ENCODE results near the gene PHLPP1. TPM values are rescaled to one million over a fixed set of nuclear protein-coding genes. Genes with fewer than 3 reads are reported as not detected.

The PHLPP1 gene
- total RNA-seq (1 to 10 TPM; 6.8 to 7.1 TPM), total RNA-seq (6.3 to 38.9 (median 15.6) reads per million in 172 experiments)
- polyA plus RNA-seq (2013, experiment 1 of 2): 1.9 TPM
- polyA plus RNA-seq (2013, experiment 2 of 2): 2.1 TPM

DNA sequence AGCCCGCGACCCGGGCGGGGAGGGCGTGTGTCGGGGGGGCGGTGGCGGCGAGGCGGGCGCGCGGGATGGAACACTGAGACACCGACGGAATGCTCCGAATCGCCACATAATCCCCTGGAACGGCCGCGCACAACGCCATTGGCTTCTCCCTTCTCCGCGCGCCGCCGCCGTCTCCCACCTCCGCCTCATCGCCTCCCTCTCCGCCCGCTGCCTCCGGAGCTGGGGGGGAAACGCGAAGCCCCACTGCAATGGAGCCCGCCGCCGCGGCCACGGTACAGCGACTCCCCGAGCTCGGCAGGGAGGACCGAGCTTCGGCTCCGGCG lies at the start of gene PHLPP1:
Gene PHLPP1, plus strand, starts transcription at position 106 of the 323 bp plus-strand sequence. Its CDS starts 143 bp downstream, at position 249.
- Histone ChIP-seq H3K9me3 (ENCODE audit: control insufficient read depth in 1 of 2, insufficient read depth in 1 of 2, low read length in 2 of 2) (no peaks in the 10 kb centered on the region), H3K36me3 (ENCODE audit: insufficient read depth, low read length) (no peaks in the 10 kb centered on the region), H3K4me3 (ENCODE audit: low read length) (peak within 1 kb of the TSS; percentile 63), H3K27me3 (ENCODE audit: control insufficient read depth in 1 of 2, insufficient read depth in 2 of 2, low read length in 2 of 2) (no peaks in the 10 kb centered on the region), H3K4me1 (ENCODE audit: insufficient read depth, low read length) (peaks cover 15% of the 10 kb centered on the region), H3K27ac (ENCODE audit: low read depth in 1 of 2, low read length in 2 of 2) (peak within 1 kb of the TSS; percentile 71 to 84)
- DNase-seq: no peak
- Mint-ChIP-seq H3K36me3 (ENCODE audit: low read depth) (peaks cover 5% of the 10 kb centered on the region), H3K4me1 (ENCODE audit: low read depth) (peaks cover 30% of the 10 kb centered on the region), H3K9me3 (no peaks in the 10 kb centered on the region), H3K27me3 (no peaks in the 10 kb centered on the region), H3K27ac (peak within 1 kb of the TSS; percentile 98), H3K4me3 (peak within 1 kb of the TSS; percentile 94)
- intact Hi-C loops (cut with DNase I, micrococcal nuclease): loop anchor here (1.0 to 10.0 kb wide), 11 partner anchors 67 to 707 kb away; partner anchors contain the start of genes PIGN (in 2 of the 2), RELCH (in 2 of the 2), ZCCHC2 (in 2 of the 2) and KDSR (in 1 of the 2)
- TF ChIP-seq, protein P1, sequence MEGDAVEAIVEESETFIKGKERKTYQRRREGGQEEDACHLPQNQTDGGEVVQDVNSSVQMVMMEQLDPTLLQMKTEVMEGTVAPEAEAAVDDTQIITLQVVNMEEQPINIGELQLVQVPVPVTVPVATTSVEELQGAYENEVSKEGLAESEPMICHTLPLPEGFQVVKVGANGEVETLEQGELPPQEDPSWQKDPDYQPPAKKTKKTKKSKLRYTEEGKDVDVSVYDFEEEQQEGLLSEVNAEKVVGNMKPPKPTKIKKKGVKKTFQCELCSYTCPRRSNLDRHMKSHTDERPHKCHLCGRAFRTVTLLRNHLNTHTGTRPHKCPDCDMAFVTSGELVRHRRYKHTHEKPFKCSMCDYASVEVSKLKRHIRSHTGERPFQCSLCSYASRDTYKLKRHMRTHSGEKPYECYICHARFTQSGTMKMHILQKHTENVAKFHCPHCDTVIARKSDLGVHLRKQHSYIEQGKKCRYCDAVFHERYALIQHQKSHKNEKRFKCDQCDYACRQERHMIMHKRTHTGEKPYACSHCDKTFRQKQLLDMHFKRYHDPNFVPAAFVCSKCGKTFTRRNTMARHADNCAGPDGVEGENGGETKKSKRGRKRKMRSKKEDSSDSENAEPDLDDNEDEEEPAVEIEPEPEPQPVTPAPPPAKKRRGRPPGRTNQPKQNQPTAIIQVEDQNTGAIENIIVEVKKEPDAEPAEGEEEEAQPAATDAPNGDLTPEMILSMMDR (IDR thresholded peaks at IDR 0.05): no peak
- ChIA-PET CTCF (interaction anchor here (0.6 to 2.8 kb wide), 10 partner anchors 10 to 723 kb away, joined by 3 to 17 read pairs (median 4); no protein-coding TSS in a partner anchor), POLR2A (interaction anchor here (0.6 to 3.7 kb wide), 19 partner anchors 8 to 707 kb away, joined by 3 to 27 read pairs (median 4); partner anchors contain the start of genes BCL2, PIGN, RELCH and VPS4B)
- ATAC-seq (ENCODE audit: poor library complexity): peak; percentile 31

DNA sequence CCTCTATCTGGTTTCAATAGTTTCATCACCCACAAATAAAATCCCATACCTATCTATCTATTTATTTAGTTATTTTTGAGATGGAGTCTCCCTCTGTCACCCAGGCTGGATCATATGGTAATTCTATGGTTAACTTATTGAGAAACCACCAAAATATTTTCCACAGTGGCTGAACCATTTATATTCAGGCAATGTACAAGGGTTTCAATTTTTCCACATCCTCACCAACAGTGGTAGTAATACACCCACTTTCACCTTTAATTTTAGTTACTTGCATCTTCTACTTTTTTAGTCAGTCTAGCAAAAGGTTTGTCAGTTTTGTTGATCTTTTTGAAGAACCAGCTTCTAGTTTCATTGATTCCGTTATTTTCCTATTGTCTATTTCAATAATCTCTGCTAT lies 46.1 kb upstream of the PHLPP1 start:
- POLR2A ChIA-PET: no interaction called here

DNA sequence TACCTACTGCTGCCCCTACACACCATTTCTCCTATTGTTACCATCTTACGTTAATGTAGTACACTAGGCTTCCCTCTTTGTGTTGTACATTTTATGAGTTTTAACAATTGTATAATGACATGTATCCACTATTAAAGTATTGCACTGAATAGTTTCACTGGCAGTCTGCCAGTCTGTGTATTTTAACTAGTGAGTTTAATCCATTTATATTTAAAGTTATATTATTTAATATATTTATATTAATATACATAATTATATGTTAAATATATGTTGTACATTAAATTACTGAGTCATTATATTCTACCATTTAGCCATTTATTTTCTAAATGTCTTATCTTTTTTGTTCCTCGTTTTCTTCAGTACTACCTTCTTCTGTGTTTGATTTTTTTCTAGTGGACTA lies 44.8 kb upstream of the PHLPP1 start:
- peaks cover 20% of the 10 kb centered on the region for H3K9me3 Mint-ChIP-seq
- intact Hi-C loops (cut with DNase I, micrococcal nuclease): no loop called here
- ChIA-PET POLR2A (no interaction called here), CTCF (no interaction called here)
- Histone ChIP-seq H3K27ac (ENCODE audit: low read depth in 1 of 2, low read length in 2 of 2) (no peak overlapping the region), H3K4me1 (ENCODE audit: insufficient read depth, low read length) (no peaks in the 10 kb centered on the region), H3K36me3 (ENCODE audit: insufficient read depth, low read length) (no peaks in the 10 kb centered on the region), H3K9me3 (ENCODE audit: control insufficient read depth in 1 of 2, insufficient read depth in 1 of 2, low read length in 2 of 2) (peaks cover 0 to 4% of the 10 kb centered on the region in 2 experiments), H3K4me3 (ENCODE audit: low read length) (no peak overlapping the region), H3K27me3 (ENCODE audit: control insufficient read depth in 1 of 2, insufficient read depth in 2 of 2, low read length in 2 of 2) (no peaks in the 10 kb centered on the region)
- ATAC-seq (ENCODE audit: poor library complexity) (no peak), DNase-seq (no peak)
- TF ChIP-seq, protein P1 (IDR thresholded peaks at IDR 0.05): no peak
- H3K4me3 Mint-ChIP-seq: no peak overlapping the region
- no peak overlapping the region for H3K27ac Mint-ChIP-seq
- no peaks in the 10 kb centered on the region for H3K36me3 Mint-ChIP-seq (ENCODE audit: low read depth)
- H3K4me1 Mint-ChIP-seq (ENCODE audit: low read depth): no peaks in the 10 kb centered on the region
- no peaks in the 10 kb centered on the region for H3K27me3 Mint-ChIP-seq

More for the DNA sequence above, 46.1 kb upstream of the PHLPP1 start:
- DNase-seq (no peak), ATAC-seq (ENCODE audit: poor library complexity) (no peak)
- Histone ChIP-seq H3K4me3 (ENCODE audit: low read length) (no peak overlapping the region), H3K9me3 (ENCODE audit: control insufficient read depth in 1 of 2, insufficient read depth in 1 of 2, low read length in 2 of 2) (peaks cover 0 to 2% of the 10 kb centered on the region in 2 experiments), H3K4me1 (ENCODE audit: insufficient read depth, low read length) (no peaks in the 10 kb centered on the region), H3K27ac (ENCODE audit: low read depth in 1 of 2, low read length in 2 of 2) (no peak overlapping the region), H3K36me3 (ENCODE audit: insufficient read depth, low read length) (no peaks in the 10 kb centered on the region), H3K27me3 (ENCODE audit: control insufficient read depth in 1 of 2, insufficient read depth in 2 of 2, low read length in 2 of 2) (no peaks in the 10 kb centered on the region)
- intact Hi-C loops (cut with DNase I, micrococcal nuclease): no loop called here
- TF ChIP-seq, protein P1 (IDR thresholded peaks at IDR 0.05): no peak
- Mint-ChIP-seq H3K9me3 (peaks cover 16% of the 10 kb centered on the region), H3K4me3 (no peak overlapping the region), H3K4me1 (ENCODE audit: low read depth) (no peaks in the 10 kb centered on the region), H3K36me3 (ENCODE audit: low read depth) (no peaks in the 10 kb centered on the region), H3K27ac (no peak overlapping the region), H3K27me3 (no peaks in the 10 kb centered on the region)
- CTCF ChIA-PET: interaction anchor here (0.6 kb wide), 1 partner anchor 828 kb away, joined by 4 read pairs; no protein-coding TSS in a partner anchor
